ENCODE data around the gene SERTAD4. TPM values are rescaled to one million over a fixed set of nuclear protein-coding genes. Genes with fewer than 3 reads are reported as not detected.

Gene SERTAD4
- total RNA-seq, 1 experiment from 2014 or later, result 0.22 TPM

DNA sequence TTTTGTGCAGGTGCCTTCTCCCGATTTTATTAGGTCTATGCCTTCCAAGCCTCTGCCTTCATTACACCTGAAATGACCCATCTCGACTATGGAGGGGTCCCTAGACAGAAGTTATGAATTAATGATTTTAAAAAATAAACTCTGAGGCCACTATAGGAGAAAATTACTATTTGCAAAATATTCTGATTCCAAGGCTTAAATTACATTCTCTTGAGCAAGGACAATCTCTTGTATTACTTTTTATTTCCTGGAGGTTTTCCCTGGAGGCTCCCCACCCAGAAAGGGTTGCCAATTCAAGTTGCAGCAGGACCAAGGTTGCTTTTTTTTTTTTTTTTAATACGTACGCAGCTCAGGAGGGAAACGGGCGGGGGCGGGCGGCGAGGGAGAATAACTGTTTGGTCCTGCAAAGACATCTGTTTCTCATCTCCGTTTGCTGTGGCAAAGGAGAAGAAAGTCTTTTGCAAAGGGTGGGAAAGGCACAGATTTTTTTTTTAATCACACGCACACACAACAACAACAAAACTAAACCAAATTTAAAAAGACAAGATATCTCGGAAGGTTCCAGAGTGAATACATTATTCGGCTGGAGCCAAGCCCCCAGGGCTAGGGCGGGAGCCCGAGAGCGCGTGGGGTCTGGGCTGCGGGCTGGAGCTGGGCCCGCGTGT is 618 bp upstream of the SERTAD4 start:
- DNase-seq (ENCODE audit: extremely low read depth, low read depth), result no peak

DNA sequence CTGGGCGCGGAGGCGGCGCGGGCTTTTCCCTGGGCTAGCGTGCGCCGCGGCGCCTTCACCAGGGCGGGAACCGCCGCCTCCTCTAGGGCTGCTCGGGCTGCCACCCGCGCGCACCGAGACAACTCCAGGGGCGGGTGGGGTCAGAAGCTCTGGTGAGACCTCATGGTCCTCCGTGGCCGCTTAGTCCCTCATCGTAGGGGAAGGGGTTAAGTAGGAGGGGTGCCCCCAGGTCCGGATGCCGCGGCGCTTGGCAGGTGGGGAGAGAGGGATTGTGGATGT is 559 bp downstream of the SERTAD4 start:
- no peak for DNase-seq (ENCODE audit: extremely low read depth, low read depth)

DNA sequence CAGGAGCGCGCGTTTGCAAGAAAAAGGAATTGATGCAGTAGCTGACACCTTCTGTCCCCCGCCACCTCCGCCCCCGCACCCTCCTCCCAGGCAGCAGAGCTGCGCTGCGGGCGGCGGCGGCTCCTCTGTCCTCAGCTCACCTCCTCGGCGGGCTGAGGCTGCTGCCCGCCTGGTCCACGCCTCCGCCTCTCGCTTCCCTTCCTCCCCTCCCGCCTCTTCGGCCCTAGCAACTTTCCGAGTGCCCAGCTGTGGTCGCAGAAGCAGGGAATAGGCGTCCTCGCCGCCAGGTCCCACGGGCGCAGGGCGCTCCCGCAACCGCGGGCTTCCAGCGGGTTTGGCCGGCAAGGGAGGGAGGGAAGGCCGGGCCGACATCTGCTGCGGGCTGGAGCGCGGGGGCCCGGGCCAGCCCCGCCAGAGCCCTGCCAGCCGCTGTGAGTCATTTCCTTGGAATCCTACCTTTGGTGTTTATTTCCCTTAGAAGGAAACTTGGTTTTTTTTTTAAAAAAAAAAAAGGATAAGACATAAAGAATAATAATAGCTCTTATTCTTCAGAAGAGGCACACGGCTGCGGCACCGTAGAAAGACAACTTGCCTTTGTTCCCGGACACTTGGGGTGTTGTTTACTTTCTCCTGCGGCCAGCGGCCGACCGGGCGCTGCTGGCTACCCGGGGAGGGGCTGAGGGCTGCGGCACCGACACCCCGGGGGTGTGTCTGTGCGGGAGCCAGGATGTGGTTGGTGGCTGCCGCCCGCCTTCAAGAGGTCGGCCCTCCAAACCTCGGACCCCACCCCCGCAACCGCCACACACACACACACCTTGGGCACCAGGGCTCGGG is 1.1 kb downstream of the SERTAD4 start:
- no peak for DNase-seq (ENCODE audit: extremely low read depth, low read depth)

DNA sequence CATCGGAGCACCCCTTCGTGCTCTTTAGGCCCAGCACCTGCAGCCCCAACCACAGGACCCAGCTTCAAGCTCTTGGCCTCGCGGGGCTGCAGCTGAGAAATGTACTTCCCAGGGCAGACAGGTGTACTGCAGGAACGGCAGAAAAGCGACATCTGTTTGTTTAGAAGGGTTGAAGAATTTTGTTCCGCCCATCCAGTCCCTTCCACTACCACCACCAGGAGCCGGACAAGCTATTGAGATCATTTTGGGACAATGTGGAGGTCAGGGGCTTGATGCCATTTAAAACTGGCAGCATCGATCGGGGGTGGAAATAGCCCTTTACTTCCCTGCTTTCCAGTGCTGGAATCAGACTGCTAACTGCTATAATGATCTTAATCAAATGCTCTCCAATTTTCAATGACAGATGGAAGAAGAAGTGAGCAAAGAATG is 1.7 kb downstream of the SERTAD4 start:
- DNase-seq (ENCODE audit: extremely low read depth, low read depth), result no peak

DNA sequence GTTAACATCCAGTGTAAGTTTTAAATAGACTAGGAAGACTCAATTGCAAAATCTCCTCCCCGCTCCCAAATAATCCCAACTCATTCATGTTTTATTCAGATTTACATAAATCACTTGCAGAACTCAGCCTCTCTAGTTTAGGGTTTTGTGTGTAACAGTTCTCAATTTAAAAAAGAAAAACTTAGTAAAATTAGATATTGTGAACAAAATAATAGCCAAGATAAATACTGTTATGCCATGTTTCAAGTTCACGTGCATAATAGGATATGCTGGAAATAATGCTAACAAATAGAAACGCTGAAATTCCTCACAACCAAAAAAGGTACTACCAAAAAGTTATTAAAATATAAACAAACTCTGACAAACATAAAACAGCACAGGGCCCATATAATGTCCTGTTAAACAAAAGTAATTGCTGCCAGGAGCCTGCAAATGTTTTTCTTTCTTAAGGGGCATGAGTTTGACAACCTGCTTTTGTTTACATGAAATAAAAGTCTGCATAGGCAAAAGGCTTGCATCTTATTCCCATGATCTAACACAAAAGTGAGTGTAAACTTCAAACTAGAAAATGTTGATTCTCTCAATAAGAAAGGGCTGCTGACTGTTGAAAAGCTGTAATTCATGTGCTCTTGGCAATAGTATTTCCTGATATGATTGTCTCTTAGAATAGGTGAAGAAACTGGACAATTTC is 2.9 kb downstream of the SERTAD4 start:
- DNase-seq (ENCODE audit: extremely low read depth, low read depth), result no peak

DNA sequence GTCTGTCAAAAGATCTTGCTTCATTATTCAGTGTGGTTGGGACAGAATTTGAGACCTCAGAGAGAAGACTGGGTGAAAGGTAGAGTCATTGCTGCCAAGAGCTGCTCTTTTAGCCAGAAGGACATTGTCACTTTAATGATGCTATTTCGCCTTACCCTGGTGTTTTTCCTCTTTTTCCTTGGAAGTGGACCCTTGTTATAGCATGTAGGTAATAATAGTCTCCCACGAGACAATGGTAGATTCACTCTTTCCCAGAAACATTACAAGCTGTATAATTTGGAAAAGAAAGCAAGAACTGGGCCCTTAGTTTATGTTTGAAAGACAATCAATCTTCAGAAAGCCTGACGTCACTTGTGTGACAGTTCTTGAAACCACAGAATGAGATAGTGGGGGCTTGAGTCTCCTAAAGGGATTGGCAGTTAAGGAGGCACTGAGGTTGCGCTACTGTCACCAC is 3.8 kb downstream of the SERTAD4 start:
- no peak for DNase-seq (ENCODE audit: extremely low read depth, low read depth)

DNA sequence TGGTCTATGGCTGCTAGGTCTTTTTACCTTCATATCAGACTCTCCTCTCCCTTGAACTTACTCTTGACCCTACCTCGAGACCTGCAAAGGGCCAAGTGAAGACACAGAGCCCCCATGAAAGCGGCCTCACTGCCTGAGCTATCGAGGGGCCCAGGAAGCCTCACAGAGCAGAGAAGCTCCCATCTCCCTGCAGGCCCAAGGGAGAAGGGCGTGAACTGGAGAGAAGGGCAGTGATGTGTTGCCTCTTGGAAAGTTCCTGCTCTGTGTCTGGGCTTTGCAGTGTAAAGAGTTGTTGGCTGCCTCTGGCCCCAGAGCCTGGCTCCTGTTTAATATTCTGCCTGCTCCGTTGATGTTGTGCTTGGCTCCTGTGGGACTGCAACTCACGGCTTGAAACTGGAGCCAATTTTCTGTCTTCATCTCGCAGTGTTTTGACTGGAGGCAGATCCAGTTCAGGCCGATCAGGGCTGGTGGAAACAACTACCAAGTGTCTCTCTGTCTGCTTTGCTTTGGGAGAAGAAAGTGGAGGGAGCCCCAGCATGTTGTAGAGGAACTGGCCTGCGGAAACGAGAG is 4.3 kb downstream of the SERTAD4 start:
- no peak for DNase-seq (ENCODE audit: extremely low read depth, low read depth)

DNA sequence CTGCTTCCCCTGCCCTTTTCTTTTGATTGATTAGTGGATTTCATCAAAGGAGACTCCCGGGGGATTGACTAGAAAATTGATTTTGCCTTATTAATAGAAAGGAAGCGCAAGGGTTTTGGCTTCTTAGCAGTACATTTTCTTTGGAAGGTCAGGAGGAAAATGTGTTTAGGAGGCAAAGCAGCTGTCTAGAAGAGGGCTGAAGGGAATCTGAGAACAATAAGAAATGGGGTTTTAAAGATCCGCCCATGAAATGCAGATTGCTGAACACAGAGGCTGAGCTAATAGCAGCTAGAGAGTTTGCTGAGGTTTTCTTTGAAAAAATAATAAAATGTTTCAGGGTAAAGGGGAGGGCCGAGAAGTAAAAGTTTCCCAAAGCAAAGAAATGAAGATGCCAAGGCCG is 4.9 kb downstream of the SERTAD4 start:
- no peak for DNase-seq (ENCODE audit: extremely low read depth, low read depth)

DNA sequence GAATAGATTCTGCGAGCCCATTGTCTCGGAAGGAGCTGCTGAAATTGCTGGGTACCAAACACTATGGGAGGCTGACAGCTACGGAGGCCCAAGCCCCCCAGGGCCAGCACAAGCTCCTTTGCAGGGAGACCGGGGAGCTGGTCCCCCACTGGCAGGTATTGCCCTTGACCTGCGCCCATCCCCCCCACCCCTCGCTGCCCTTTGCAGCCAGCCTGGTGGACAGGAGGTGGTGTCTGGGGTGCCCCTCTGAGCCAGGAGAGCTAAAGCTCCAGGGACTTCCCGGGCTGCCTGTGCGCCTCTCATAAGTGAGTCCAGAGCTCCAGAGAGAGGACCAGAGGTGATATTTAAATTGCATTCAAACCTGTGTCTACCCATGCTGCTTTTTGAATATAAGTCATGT is 5.4 kb downstream of the SERTAD4 start:
- DNase-seq (ENCODE audit: extremely low read depth, low read depth), result no peak

DNA sequence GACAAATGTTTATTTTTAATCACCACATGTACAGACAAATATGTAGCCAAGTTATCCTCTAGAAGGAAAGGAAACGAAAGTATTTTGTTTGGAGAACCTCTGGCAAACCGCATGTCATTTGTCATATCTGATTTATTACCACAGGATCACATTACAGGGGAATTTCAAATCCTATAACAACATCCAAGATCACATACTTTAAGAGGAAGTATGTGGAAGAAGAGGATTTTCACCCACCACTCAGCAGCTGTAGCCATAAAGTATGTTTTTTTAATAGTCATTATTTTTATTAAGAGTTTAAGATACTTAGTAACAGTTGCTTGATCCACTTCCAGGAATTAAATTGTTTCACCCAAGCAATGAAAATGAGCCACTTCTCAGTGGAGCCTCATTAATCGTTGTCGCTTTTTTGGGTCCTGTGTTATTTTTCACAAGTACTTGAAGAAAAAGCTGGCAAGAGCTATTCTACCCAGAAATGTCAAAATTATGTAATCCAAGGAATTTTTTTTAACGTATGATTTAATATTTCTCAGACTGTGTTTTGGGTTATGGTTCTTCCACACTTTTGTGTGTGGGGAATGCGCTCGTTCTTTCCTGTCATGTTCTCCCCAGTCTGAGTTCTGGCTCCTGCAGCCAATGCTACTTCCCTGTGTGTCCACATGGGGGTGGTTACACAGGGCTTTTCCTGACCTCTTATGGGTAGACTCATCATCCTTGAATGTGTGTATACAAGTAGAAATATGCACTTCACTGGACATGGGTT is 6.9 kb downstream of the SERTAD4 start:
- peak; percentile 65 for DNase-seq (ENCODE audit: extremely low read depth, low read depth)

DNA sequence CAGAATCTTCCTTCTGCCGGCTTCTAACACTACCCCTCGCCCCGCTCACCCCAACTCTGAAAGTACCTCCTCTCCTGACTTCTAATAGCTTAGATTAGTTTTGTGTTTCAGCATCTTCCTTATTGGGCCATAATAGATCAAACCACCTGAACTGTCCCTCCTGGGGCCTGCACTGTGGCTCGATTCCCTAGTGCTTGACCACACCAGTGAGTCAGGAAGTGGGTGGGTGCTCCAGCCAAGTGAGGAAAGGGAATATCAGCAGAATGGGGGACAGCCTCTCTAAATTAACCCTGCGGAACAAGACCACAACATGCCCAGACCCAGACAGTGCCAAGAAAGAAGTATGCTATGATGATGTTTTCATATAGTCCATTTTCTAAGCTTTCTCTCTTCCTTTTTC is 8.5 kb downstream of the SERTAD4 start:
- no peak for DNase-seq (ENCODE audit: extremely low read depth, low read depth)

DNA sequence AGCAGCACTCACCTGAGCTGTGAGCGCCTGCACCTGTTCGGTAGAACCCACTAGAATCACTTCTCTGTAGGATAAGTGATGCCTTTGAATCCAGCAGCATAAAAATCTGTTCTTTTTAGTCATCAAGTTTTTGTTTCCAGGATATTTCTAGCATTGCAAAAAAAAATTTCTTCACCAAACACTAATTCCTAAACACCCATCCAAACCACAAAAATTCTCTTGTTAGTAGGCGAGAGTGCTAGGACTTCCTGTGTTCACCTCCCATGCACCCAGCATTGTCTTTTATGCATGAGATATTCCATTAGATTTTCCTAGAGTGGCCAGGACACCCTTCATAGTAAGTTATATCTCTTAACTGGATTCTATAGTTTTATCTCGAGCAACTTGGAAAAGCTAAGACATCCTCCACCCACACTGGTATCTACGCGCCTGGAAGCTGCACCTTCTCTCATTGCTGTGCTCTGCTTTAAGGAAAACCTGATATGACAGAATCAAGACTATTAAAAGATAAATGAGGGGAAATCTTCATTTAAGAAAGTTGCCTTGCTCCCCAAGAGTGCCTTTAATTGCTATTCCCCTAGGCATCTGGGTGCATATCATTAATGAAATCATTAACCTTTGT is 12.3 kb downstream of the SERTAD4 start:
- DNase-seq (ENCODE audit: extremely low read depth, low read depth), result no peak

DNA sequence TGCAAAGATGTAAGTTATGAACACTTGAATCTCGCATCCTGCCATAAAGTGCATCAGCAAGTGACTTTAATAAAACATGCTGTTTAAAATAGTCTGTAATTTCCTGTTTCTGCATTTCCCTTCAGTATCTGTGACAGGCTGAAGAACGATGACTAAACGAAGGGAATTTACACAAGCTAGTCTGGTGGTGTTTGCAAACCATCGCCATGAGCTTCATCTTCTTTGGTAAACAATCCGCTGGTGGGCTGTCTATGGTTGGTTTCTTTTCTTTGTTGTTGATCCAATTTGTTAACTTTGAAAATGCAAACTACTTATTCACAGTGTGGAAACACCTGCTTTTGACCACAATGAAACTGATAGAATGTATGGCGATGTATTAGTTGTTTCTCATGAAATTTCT is 13.9 kb downstream of the SERTAD4 start:
- DNase-seq (ENCODE audit: extremely low read depth, low read depth), result no peak

DNA sequence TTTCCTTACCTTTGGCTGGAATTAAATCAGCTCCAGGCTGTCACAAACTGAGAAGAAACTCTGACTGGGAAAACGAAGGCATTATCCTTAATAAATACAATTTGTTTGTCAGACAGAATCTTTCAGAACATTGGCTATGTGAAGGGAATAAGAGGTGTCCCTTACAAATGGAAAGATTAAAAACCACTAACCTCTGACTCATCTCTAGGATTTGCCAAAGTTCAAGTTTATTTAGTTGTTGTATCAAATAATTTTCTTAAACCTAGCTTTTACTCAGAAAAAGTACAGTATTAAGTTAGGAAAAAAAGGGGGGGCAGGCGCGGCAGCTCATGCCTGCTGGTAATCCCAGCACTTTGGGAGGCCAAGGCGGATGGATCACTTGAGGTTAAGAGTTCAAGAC is 15.7 kb downstream of the SERTAD4 start:
- DNase-seq (ENCODE audit: extremely low read depth, low read depth), result no peak

DNA sequence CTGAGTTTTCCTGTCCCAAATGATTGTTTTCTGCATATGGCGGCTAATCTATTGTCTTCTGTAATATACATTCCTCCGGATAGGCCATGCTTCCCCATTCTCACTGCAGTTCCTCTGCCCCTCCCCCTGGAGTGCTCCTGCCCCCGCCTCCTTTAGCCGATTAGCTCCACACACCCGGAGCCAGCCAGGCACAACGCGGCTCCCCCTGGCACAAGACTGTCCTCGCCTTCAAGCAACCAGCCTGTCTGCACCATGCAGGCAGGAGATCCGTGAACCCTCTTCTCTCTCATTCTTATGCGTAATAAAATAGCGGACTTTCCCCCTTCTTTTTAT is 18.0 kb downstream of the SERTAD4 start:
- DNase-seq (ENCODE audit: extremely low read depth, low read depth), result no peak

DNA sequence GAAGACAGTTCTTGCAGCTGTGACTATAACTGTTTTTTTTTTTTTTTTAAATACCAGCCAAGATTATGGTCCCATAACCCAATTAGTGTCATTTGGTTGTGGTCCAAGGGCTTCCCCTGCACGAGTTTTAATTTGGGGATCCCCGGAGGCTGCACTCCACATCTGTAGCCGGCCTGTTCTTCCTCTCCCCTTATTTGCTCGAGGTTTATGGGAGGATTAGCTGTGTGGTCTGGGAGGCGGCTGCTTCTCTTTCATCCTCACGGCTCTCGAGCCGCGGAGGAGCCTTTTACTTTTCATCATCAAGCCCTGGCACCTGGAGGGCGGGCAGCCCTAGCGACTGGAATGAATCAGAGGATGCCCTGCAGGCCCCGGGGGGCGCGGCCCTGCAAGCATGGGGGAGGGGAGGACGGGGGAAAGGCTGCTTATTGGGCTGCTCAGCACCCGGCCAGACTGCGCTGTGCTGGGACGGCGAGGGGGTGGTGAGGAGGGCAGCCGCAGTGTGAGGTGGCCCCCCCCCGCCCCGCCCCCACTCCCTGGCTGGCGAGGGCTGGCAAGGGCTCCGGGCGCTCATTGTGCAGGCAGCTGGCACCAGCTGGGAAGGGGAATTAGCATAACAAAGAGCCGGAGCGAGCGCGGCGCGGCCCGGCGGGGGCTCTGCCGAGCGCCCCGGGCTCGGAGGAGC is 18.5 kb downstream of the SERTAD4 start:
- no peak for DNase-seq (ENCODE audit: extremely low read depth, low read depth)

DNA sequence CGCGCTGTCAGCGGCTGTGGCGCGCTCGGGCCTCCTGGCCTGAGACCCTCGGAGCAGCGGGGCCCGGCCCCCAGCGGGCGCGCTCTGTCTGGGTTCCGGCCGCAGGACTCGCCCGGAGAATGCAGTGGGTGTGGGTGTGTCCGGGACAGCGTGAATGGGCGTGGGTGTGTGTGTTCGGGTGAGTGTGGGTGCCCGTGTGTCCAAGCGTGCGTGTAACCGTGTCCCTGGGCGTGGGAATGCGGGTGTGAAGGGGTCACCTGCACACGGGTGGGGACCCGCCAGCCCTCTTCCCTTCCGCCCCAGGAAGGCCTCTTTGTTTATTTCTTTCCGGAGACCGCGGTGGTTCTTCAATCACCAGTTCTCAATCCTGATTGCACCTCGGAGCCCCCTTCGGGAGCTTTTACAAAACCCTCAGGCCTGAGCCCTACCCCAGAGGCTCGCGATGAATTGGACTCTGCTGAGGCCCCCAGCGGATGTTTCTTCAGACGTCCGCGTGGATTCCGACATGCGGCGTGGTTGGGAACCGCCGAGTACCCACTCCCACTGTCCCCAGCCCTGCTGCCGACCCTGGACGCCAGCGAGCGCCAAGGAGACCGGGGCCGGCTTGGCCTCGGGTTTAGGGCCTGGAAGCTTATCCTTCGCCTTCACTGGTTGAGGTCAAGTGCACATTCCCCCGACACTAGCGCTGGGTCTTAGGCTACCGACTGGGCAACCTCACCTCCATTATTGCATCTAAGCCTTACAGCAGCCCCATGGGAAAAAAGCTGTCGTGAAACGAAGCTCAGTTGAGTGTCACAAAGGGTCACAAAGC is 19.3 kb downstream of the SERTAD4 start:
- no peak for DNase-seq (ENCODE audit: extremely low read depth, low read depth)

DNA sequence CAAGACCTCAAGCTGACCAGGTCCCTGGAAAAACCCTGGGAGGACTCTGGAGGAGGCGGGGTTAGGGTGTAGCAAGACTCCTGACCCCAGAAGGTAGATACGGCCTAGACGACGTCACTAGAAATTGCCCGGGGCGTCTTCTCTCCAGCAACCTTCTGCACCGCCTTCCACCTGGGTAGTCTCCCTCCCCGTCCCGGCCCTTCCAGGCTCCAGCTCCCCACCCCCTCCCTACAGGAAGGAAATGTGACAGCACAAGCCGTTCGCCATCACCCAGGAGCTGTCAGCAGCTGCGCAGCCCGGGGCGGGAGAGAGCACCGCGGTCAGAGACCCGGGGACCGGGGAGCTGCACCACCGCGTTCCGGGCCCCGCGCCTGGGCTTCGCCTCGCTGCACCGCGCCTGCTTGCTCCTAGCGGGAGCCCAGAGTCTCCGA is 20.0 kb downstream of the SERTAD4 start:
- no peak for DNase-seq (ENCODE audit: extremely low read depth, low read depth)

DNA sequence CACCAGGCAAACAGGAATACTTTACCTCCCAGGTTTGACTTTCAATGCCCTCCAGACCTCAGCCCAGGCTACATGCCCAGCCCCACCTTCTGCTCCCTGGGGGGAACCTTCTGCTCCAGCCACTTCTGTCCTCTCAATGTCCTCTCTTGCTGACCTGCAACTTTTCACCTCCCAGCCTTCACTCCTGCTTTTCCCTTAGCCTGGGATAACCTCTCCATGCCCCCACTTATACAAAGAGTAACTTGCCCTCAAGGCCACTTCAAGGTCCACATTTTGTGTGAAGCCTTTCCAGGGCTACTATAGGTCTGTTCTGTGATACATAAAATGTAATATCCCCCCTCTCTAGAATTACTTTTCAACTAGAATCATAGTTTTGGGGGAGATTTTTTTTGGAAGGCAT is 21.7 kb downstream of the SERTAD4 start:
- no peak for DNase-seq (ENCODE audit: extremely low read depth, low read depth)

All from NCI-H460 (cell line).